K562 (cell line): ENCODE measurements around the gene APOL2. TPM values are rescaled to one million over a fixed set of nuclear protein-coding genes. Genes with fewer than 3 reads are reported as not detected.

ENCODE experiments used
- ATAC-seq: fragments of 200-7000 bp; cut with Tn5 transposase; 3 replicates; pipeline ENCODE4 v1.9.1; 2020; ENCODE audit warnings: moderate library complexity
- BruUV-seq: library from RNA; stranded (reverse); fragments of 400-500 nt; replicated peaks from 2 replicates; lab custom pipeline; 2021; lab: Mats Ljungman, UMichigan
- CTCF ChIA-PET: fragments of 300-600 bp; formaldehyde crosslinking; extraction: SDS; loops from one replicate; lab custom pipeline; 2021; ENCODE audit warnings: low intra/inter-chr PET ratio; lab: Yijun Ruan, JAX
- POLR2A ChIA-PET: fragments of 300-600, 350-650 bp; sonication (Branson Sonifier 250); formaldehyde crosslinking; extraction: SDS; loops from one replicate; lab custom pipeline; 2021; ENCODE audit warnings: antibody characterized with exemption, inconsistent platforms; lab: Yijun Ruan, JAX
- DNase-seq, 4 experiments: peaks; one replicate each; pipeline versions ENCODE4 v3.0.0 to v3.0.0-alpha.2; 2011 to 2018; ENCODE audit warnings: low spot score in 3 of 4, mixed read lengths in 3 of 4; ENCODE audit errors: extremely low read depth in 1 of 4
- FAIRE-seq: peaks from 2 replicates; lab custom pipeline; 2011; peaks lifted over from hg19 to GRCh38; lab: Jason Lieb, UNC
- H2AFZ ChIP-seq: 2 replicates; pipeline ENCODE4 v1.6.0; 2011; ENCODE audit warnings: low read depth, low read length, control low read depth, inconsistent platforms
- H3K27ac ChIP-seq: fragments of 200-600 bp; 3 replicates; pipeline ENCODE4 v1.8.0; 2011; ENCODE audit warnings: low read depth, mild to moderate bottlenecking, control low read depth, inconsistent platforms, low read length, moderate library complexity, mixed read lengths; ENCODE audit errors: extremely low read depth
- H3K27me3 ChIP-seq, 2 experiments: fragments of 300-600 bp in 1 of 2; 2 replicates in 1 of 2; 3 replicates in 1 of 2; pipeline versions ENCODE4 v1.6.0 to v1.8.0; 2011; ENCODE audit warnings: inconsistent platforms in 2 of 2, low read length in 2 of 2, mild to moderate bottlenecking in 1 of 2, mixed read lengths in 1 of 2, moderate library complexity in 1 of 2; ENCODE audit not compliant: control insufficient read depth in 2 of 2, insufficient read depth in 2 of 2
- H3K36me3 ChIP-seq: fragments of 300-600 bp; 3 replicates; pipeline ENCODE4 v1.8.0; 2011; ENCODE audit warnings: mild to moderate bottlenecking, low read length, inconsistent platforms; ENCODE audit not compliant: control insufficient read depth, insufficient read depth
- H3K4me1 ChIP-seq, 2 experiments: fragments of 200-600 bp in 1 of 2; replicated peaks in 1 of 2; 2 replicates in 1 of 2; 3 replicates in 1 of 2; pipeline versions ENCODE4 v1.5.1 to v1.8.0; 2011; ENCODE audit warnings: inconsistent platforms in 2 of 2, low read length in 2 of 2, mild to moderate bottlenecking in 1 of 2, mixed read lengths in 1 of 2, moderate library complexity in 1 of 2; ENCODE audit not compliant: control insufficient read depth in 2 of 2, insufficient read depth in 2 of 2
- H3K4me2 ChIP-seq: 2 replicates; pipeline ENCODE4 v1.6.1; 2011; ENCODE audit warnings: low read length, control low read depth, inconsistent platforms, mixed read lengths; ENCODE audit not compliant: insufficient read depth
- H3K4me3 ChIP-seq: fragments of 200-600 bp; sonication (generic), shearing (Covaris generic); 2 replicates; pipeline ENCODE4 v1.5.1; 2016; ENCODE audit warnings: control low read depth, inconsistent platforms
- H3K79me2 ChIP-seq: fragments of 200-600 bp; 3 replicates; pipeline ENCODE4 v1.8.0; 2011; ENCODE audit warnings: low read length, inconsistent platforms; ENCODE audit not compliant: control insufficient read depth, insufficient read depth
- H3K9ac ChIP-seq, 2 experiments: 2 replicates each; pipeline versions ENCODE4 v1.6.0 to v1.6.1; 2011; ENCODE audit warnings: low read depth in 2 of 2, low read length in 2 of 2, control low read depth in 1 of 2, inconsistent platforms in 1 of 2, mild to moderate bottlenecking in 1 of 2, mixed read lengths in 1 of 2; ENCODE audit not compliant: insufficient read depth in 1 of 2
- H3K9me1 ChIP-seq: one replicate; pipeline ENCODE4 v1.6.0; 2011; ENCODE audit warnings: inconsistent platforms, mild to moderate bottlenecking, low read length, moderate library complexity; ENCODE audit not compliant: control insufficient read depth, insufficient read depth
- H3K9me3 ChIP-seq: replicated peaks from 2 replicates; pipeline ENCODE4 v1.5.1; 2011; ENCODE audit warnings: low read depth, low read length, inconsistent platforms; ENCODE audit not compliant: control insufficient read depth, insufficient read depth
- H4K20me1 ChIP-seq: replicated peaks from 2 replicates; pipeline ENCODE4 v1.6.1; 2011; ENCODE audit warnings: low read length, inconsistent platforms, mixed read lengths; ENCODE audit not compliant: control insufficient read depth, insufficient read depth
- AFF4 ChIP-seq: sonication (generic); formaldehyde crosslinking; IDR thresholded peaks from 2 replicates; pipeline ENCODE4 v1.8.0; 2023; ENCODE audit warnings: mild to moderate bottlenecking, missing genetic modification reagents
- BCOR ChIP-seq: fragments of 450-650 bp; IDR thresholded peaks from 2 replicates; pipeline ENCODE4 v1.6.1; 2016
- CBFB ChIP-seq: sonication (generic); formaldehyde crosslinking; IDR thresholded peaks from 2 replicates; pipeline ENCODE4 v1.4.0; 2020; ENCODE audit warnings: mild to moderate bottlenecking, missing genetic modification reagents
- DDX20 ChIP-seq: fragments of 450-650 bp; IDR thresholded peaks from 2 replicates; pipeline ENCODE4 v1.6.1; 2016; ENCODE audit warnings: missing genetic modification characterization, low read depth, mild to moderate bottlenecking, missing compliant biosample characterization, moderate library complexity
- GTF2B ChIP-seq: IDR thresholded peaks from 2 replicates; pipeline ENCODE4 v1.6.1; 2011; ENCODE audit not compliant: insufficient read length; ENCODE audit errors: extremely low read depth
- MYBL2 ChIP-seq, 2 experiments: fragments of 450-650 bp in 1 of 2; sonication (generic) in 1 of 2; formaldehyde crosslinking in 1 of 2; IDR thresholded peaks; 2 replicates each; pipeline versions ENCODE4 v1.6.1 to v1.8.1; 2017 to 2022; ENCODE audit warnings: borderline replicate concordance in 1 of 2, inconsistent platforms in 1 of 2, low read depth in 1 of 2, mild to moderate bottlenecking in 1 of 2, missing genetic modification reagents in 1 of 2, moderate library complexity in 1 of 2
- NONO ChIP-seq, 2 experiments: fragments of 200-400 bp in 1 of 2; fragments of 450-650 bp in 1 of 2; formaldehyde crosslinking in 1 of 2; IDR thresholded peaks; 2 replicates each; pipeline ENCODE4 v1.6.1; 2017; ENCODE audit warnings: low read depth in 2 of 2, mild to moderate bottlenecking in 2 of 2, moderate library complexity in 2 of 2, low read length in 1 of 2
- PRPF4 ChIP-seq: fragments of 200-400 bp; formaldehyde crosslinking; IDR thresholded peaks from one replicate; pipeline ENCODE4 v1.6.1; 2017; ENCODE audit warnings: low read length, low read depth, mild to moderate bottlenecking; ENCODE audit not compliant: insufficient read depth, poor library complexity, severe bottlenecking
- RCOR1 ChIP-seq, 2 experiments: IDR thresholded peaks; 2 replicates each; pipeline ENCODE4 v1.6.1; 2012; ENCODE audit warnings: low read depth in 2 of 2, low read length in 2 of 2, borderline replicate concordance in 1 of 2, improper control_type of control experiment in 1 of 2
- TBP ChIP-seq: optimal IDR thresholded peaks from 2 replicates; pipeline ENCODE3; 2011; ENCODE audit warnings: low read depth, low read length, improper control_type of control experiment
- ZEB2 ChIP-seq: fragments of 450-650 bp; IDR thresholded peaks from 2 replicates; pipeline ENCODE4 v1.6.1; 2016
- ZNF41 ChIP-seq: fragments of 250-450 bp; sonication (Bioruptor Pico); conservative IDR thresholded peaks from 2 replicates; pipeline ENCODE4 v1.4.0; 2020; ENCODE audit warnings: mild to moderate bottlenecking
- ZNF57 ChIP-seq: fragments of 450-650 bp; formaldehyde crosslinking; IDR thresholded peaks from 2 replicates; pipeline ENCODE4 v1.4.0; 2020; ENCODE audit warnings: mild to moderate bottlenecking, moderate library complexity
- WGBS: fragments of 100-300 bp; shearing (Covaris generic); methylation state at CpG from one replicate; pipeline ENCODE4 v1.1.6; 2016; ENCODE audit warnings: low coverage, mixed read lengths; ENCODE audit not compliant: insufficient coverage; ENCODE audit errors: missing lambda C conversion rate; 5-methylcytosine and 5-hydroxymethylcytosine counted together
- in situ Hi-C: fragments of 300-500 bp; cut with MboI; formaldehyde crosslinking; loops from 4 replicates; pipeline ENCODE4 v1.15.0; 2018; ENCODE audit warnings: inconsistent platforms, mixed read lengths
- intact Hi-C: fragments of 100-400 bp; cut with micrococcal nuclease; formaldehyde crosslinking; loops from 2 replicates; pipeline ENCODE4 v1.14.2; 2022
- polyA plus RNA-seq, 8 experiments: library from polyadenylated mRNA; depleted of rRNA in 4 of 8; stranded (reverse) in 5 of 8; unstranded in 3 of 8; fragments of >200 nt; fragmentation: Nextera tagmentation in 2 of 8; fragmentation: Illumina TruSeq in 1 of 8; extraction: Ambion mirVana in 2 of 8; extraction: Trizol in 1 of 8; gene quantifications; 2 replicates each; pipeline versions ENCODE4 v1.2.1 to v1.2.3, GENCODE V29; 2011 to 2014; ENCODE audit warnings: inconsistent platforms in 1 of 8, missing spikeins in 1 of 8
- total RNA-seq, 7 experiments: library from RNA; depleted of rRNA in 6 of 7; stranded (reverse); fragments of >200 nt in 6 of 7; fragmentation: Illumina TruSeq in 2 of 7; extraction: Trizol in 2 of 7; gene quantifications; 2 replicates each; pipeline versions ENCODE4 v1.2.1 to v1.2.3, GENCODE V29; 2011 to 2021; ENCODE audit warnings: low replicate concordance in 1 of 7
- TF ChIP-seq, protein P1 (sequence below): fragments of 450-650 bp; conservative IDR thresholded peaks from 2 replicates; pipeline ENCODE4 v1.6.1; 2016; ENCODE audit warnings: missing genetic modification characterization, low read depth, mild to moderate bottlenecking, control low read depth, missing compliant biosample characterization

APOL2 gene
- total and polyA plus RNA-seq, 9 of the 15 experiments (the other 6 are each of a cell fraction or from before 2014, with no cell fraction given), result 2.7 to 10.6 (median 8.9) TPM

- peak; percentile 70 to 79 (median 74) for DNase-seq
- H3K4me3 ChIP-seq, result no peak overlapping the region
- H3K36me3 ChIP-seq, result no peaks in the 10 kb centered on the region
- ChIA-PET CTCF (interaction anchor here (0.5 to 0.6 kb wide), 2 partner anchors 41 to 504 kb away, joined by 3 read pairs; no protein-coding TSS in a partner anchor), POLR2A (interaction anchor here (0.6 to 0.8 kb wide), 2 partner anchors 8 to 11 kb away, joined by 3 read pairs; no protein-coding TSS in a partner anchor)
- intact Hi-C loops (loop anchor here (1.0 to 5.0 kb wide), 2 partner anchors 35 to 42 kb away; no protein-coding TSS in a partner anchor), in situ Hi-C loops (loop anchor here (5.0 kb wide), 1 partner anchor 38 kb away; no protein-coding TSS in a partner anchor)
- no peaks in the 10 kb centered on the region for H3K27me3 ChIP-seq
- peak; percentile 89 for FAIRE-seq
- WGBS, result 29% methylated on average over 22 of the region's 22 CpGs
- H3K27ac ChIP-seq, result no peak overlapping the region
- BruUV-seq, result no TSS peak
- H4K20me1 ChIP-seq, result no peaks in the 10 kb centered on the region
- H2AFZ ChIP-seq, result peak overlapping the region; percentile 78
- peaks cover 0 to 6% of the 10 kb centered on the region in 2 experiments; a peak in 2 of 5 replicates for H3K4me1 ChIP-seq
- H3K79me2 ChIP-seq, result no peaks in the 10 kb centered on the region
- ATAC-seq, result peak; percentile 98
- no peaks in the 10 kb centered on the region for H3K9me3 ChIP-seq
- H3K9me1 ChIP-seq, result no peaks in the 10 kb centered on the region
- H3K9ac ChIP-seq, result no peak overlapping the region
- no peak overlapping the region for H3K4me2 ChIP-seq
- TF ChIP-seq PRPF4, result no peak
- no peak for TF ChIP-seq ZNF57 (CRISPR knock-in tag)
- TF ChIP-seq ZNF41 (CRISPR knock-in tag), result no peak
- TF ChIP-seq ZEB2, result no peak
- TF ChIP-seq, protein P1, sequence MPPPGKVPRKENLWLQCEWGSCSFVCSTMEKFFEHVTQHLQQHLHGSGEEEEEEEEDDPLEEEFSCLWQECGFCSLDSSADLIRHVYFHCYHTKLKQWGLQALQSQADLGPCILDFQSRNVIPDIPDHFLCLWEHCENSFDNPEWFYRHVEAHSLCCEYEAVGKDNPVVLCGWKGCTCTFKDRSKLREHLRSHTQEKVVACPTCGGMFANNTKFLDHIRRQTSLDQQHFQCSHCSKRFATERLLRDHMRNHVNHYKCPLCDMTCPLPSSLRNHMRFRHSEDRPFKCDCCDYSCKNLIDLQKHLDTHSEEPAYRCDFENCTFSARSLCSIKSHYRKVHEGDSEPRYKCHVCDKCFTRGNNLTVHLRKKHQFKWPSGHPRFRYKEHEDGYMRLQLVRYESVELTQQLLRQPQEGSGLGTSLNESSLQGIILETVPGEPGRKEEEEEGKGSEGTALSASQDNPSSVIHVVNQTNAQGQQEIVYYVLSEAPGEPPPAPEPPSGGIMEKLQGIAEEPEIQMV (tag), result no peak
- no peak for TF ChIP-seq MYBL2 (IDR thresholded peaks at IDR 0.05; ENCODE audit: low read depth)
- no peak for TF ChIP-seq MYBL2 (CRISPR knock-in tag; IDR thresholded peaks at IDR 0.05; ENCODE audit: borderline replicate concordance)
- TF ChIP-seq TBP, result no peak
- TF ChIP-seq BCOR, result no peak
- no peak for TF ChIP-seq AFF4 (CRISPR knock-in tag)
- TF ChIP-seq DDX20 (tag), result no peak
- no peak for TF ChIP-seq CBFB (CRISPR knock-in tag)
- no peak for TF ChIP-seq RCOR1 (IDR thresholded peaks at IDR 0.05; ENCODE audit: borderline replicate concordance in 1 of 2, low read depth in 2 of 2, low read length in 2 of 2)
- TF ChIP-seq NONO (IDR thresholded peaks at IDR 0.05; ENCODE audit: low read depth in 2 of 2, low read length in 1 of 2), result no peak
- TF ChIP-seq GTF2B, result no peak
These were observed 59.1 kb downstream of the APOL2 start for GRCh38 chr22:36180038-36180880.
